HepG2 (cell line): ENCODE data around the gene SYCE3. TPM values are rescaled to one million over a fixed set of nuclear protein-coding genes. Genes with fewer than 3 reads are reported as not detected.
A peak's percentile ranks its signal among the peaks of the same experiment; 100 is the strongest.

Experiments used
- ARNTL ChIP-seq: sonication (generic); formaldehyde crosslinking; IDR thresholded peaks from 2 replicates; pipeline ENCODE4 v1.4.0; 2020; ENCODE audit warnings: mild to moderate bottlenecking, missing genetic modification reagents
- BCL6 ChIP-seq: IDR thresholded peaks from 2 replicates; pipeline ENCODE4 v1.6.1; 2016; ENCODE audit warnings: missing genetic modification reagents, missing compliant biosample characterization
- ETV5 ChIP-seq: IDR thresholded peaks from 2 replicates; pipeline ENCODE4 v1.6.1; 2018; ENCODE audit warnings: missing biosample characterization, missing genetic modification reagents, inconsistent platforms, borderline replicate concordance
- GATAD2A ChIP-seq: IDR thresholded peaks from 2 replicates; pipeline ENCODE4 v1.6.1; 2016
- HCFC1 ChIP-seq: fragments of 150-350 bp; IDR thresholded peaks from 2 replicates; pipeline ENCODE4 v1.6.1; 2014; ENCODE audit warnings: low read depth, low read length
- HNRNPH1 ChIP-seq: fragments of 200-400 bp; formaldehyde crosslinking; optimal IDR thresholded peaks from 2 replicates; pipeline ENCODE3; 2017; ENCODE audit warnings: mild to moderate bottlenecking, low read depth, low read length
- HOXA9 ChIP-seq: sonication (generic); formaldehyde crosslinking; IDR thresholded peaks from 2 replicates; pipeline ENCODE4 v1.8.1; 2022; ENCODE audit warnings: missing genetic modification reagents, mild to moderate bottlenecking, moderate library complexity, borderline replicate concordance
- KDM1A ChIP-seq: IDR thresholded peaks from 2 replicates; pipeline ENCODE4 v1.6.1; 2016; ENCODE audit warnings: missing compliant biosample characterization
- RARA ChIP-seq: IDR thresholded peaks from 2 replicates; pipeline ENCODE4 v1.6.1; 2016; ENCODE audit warnings: missing genetic modification reagents, missing compliant biosample characterization
- THAP11 ChIP-seq: IDR thresholded peaks from 2 replicates; pipeline ENCODE4 v1.6.1; 2016; ENCODE audit warnings: missing biosample characterization, missing genetic modification reagents
- ZNF883 ChIP-seq: sonication (generic); formaldehyde crosslinking; IDR thresholded peaks from 2 replicates; pipeline ENCODE4 v1.5.1; 2020; ENCODE audit warnings: mild to moderate bottlenecking, missing genetic modification reagents; ENCODE audit errors: not compliant biosample characterization
- polyA plus RNA-seq, 8 experiments: library from polyadenylated mRNA; depleted of rRNA in 3 of 8; stranded (reverse) in 7 of 8; unstranded in 1 of 8; fragments of >200 nt; fragmentation: Illumina TruSeq in 4 of 8; extraction: Trizol in 4 of 8; gene quantifications; 2 replicates each; pipeline versions ENCODE4 v1.2.1 to v1.2.3, GENCODE V29; 2011 to 2016; ENCODE audit warnings: low read depth in 4 of 8, missing spikeins in 1 of 8, mixed read lengths in 1 of 8; ENCODE audit not compliant: insufficient read depth in 1 of 8
- total RNA-seq, 5 experiments: library from RNA; depleted of rRNA; stranded (reverse); fragments of >200 nt; fragmentation: Illumina TruSeq; extraction: Trizol; gene quantifications; 2 replicates each; pipeline ENCODE4 v1.2.3, GENCODE V29; 2016; ENCODE audit warnings: low read depth in 1 of 5
- TF ChIP-seq, protein P1 (sequence below): sonication (generic); formaldehyde crosslinking; IDR thresholded peaks from 2 replicates; pipeline ENCODE4 v1.4.0; 2020; ENCODE audit warnings: missing genetic modification reagents, mild to moderate bottlenecking, borderline replicate concordance
- TF ChIP-seq, protein P2 (sequence below): sonication (generic); formaldehyde crosslinking; IDR thresholded peaks from 2 replicates; pipeline ENCODE4 v1.4.0; 2020; ENCODE audit warnings: mild to moderate bottlenecking, missing genetic modification reagents
- TF ChIP-seq, protein P3 (sequence below): IDR thresholded peaks from 2 replicates; pipeline ENCODE4 v1.6.1; 2016
- TF ChIP-seq, protein P4 (sequence below): sonication (generic); formaldehyde crosslinking; IDR thresholded peaks from 2 replicates; pipeline ENCODE4 v1.5.0; 2020; ENCODE audit warnings: mild to moderate bottlenecking, missing genetic modification reagents
- TF ChIP-seq, protein P5 (sequence below): sonication (generic); formaldehyde crosslinking; conservative IDR thresholded peaks from 2 replicates; pipeline ENCODE4 v1.4.0; 2020; ENCODE audit warnings: mild to moderate bottlenecking, missing genetic modification reagents, moderate library complexity
- TF ChIP-seq, protein P6 (sequence below): IDR thresholded peaks from 2 replicates; pipeline ENCODE4 v1.6.1; 2016; ENCODE audit warnings: mild to moderate bottlenecking

SYCE3 gene
- total and polyA plus RNA-seq, 2 of the 13 experiments (the other 11 are each of a cell fraction or from before 2014, with no cell fraction given) = not detected

DNA sequence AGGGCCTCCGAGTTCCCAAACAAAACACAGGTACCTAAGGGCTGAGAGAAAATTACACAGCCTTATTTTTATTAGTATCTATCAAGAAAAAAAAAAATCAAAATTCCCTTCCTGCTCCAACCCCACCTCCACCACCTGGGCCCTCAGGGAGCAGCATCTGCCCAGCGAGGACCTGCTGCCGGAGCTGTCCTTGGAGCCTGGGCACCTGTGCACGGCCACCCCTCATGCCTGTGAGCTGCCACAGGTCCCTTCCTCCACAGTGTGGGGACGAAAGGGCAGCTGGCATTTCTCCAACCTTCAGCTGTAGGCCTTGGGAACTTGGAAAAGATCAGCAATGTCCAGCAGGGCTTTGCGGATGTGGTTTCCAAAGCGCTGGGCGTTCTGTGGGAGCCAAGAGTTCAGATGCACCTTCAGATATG, 6.3 kb upstream of the SYCE3 start (continued):
- TF ChIP-seq, protein P1, sequence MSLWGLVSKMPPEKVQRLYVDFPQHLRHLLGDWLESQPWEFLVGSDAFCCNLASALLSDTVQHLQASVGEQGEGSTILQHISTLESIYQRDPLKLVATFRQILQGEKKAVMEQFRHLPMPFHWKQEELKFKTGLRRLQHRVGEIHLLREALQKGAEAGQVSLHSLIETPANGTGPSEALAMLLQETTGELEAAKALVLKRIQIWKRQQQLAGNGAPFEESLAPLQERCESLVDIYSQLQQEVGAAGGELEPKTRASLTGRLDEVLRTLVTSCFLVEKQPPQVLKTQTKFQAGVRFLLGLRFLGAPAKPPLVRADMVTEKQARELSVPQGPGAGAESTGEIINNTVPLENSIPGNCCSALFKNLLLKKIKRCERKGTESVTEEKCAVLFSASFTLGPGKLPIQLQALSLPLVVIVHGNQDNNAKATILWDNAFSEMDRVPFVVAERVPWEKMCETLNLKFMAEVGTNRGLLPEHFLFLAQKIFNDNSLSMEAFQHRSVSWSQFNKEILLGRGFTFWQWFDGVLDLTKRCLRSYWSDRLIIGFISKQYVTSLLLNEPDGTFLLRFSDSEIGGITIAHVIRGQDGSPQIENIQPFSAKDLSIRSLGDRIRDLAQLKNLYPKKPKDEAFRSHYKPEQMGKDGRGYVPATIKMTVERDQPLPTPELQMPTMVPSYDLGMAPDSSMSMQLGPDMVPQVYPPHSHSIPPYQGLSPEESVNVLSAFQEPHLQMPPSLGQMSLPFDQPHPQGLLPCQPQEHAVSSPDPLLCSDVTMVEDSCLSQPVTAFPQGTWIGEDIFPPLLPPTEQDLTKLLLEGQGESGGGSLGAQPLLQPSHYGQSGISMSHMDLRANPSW (CRISPR knock-in tag) = 0 out of 2 replicates have a peak, but pooled peaks have one; percentile 39
- no peak for TF ChIP-seq HOXA9
- TF ChIP-seq, protein P2, sequence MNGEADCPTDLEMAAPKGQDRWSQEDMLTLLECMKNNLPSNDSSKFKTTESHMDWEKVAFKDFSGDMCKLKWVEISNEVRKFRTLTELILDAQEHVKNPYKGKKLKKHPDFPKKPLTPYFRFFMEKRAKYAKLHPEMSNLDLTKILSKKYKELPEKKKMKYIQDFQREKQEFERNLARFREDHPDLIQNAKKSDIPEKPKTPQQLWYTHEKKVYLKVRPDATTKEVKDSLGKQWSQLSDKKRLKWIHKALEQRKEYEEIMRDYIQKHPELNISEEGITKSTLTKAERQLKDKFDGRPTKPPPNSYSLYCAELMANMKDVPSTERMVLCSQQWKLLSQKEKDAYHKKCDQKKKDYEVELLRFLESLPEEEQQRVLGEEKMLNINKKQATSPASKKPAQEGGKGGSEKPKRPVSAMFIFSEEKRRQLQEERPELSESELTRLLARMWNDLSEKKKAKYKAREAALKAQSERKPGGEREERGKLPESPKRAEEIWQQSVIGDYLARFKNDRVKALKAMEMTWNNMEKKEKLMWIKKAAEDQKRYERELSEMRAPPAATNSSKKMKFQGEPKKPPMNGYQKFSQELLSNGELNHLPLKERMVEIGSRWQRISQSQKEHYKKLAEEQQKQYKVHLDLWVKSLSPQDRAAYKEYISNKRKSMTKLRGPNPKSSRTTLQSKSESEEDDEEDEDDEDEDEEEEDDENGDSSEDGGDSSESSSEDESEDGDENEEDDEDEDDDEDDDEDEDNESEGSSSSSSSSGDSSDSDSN (CRISPR knock-in tag) = peak; percentile 78
- peak; percentile 69 for TF ChIP-seq GATAD2A (CRISPR knock-in tag)
- TF ChIP-seq ETV5 = peak; percentile 52; the same call in 1 of the 2 replicates
- TF ChIP-seq ZNF883 (CRISPR knock-in tag) = no peak
- TF ChIP-seq THAP11 = peak; percentile 42; the same call in 1 of the 2 replicates
- TF ChIP-seq, protein P3, sequence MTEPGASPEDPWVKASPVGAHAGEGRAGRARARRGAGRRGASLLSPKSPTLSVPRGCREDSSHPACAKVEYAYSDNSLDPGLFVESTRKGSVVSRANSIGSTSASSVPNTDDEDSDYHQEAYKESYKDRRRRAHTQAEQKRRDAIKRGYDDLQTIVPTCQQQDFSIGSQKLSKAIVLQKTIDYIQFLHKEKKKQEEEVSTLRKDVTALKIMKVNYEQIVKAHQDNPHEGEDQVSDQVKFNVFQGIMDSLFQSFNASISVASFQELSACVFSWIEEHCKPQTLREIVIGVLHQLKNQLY (CRISPR knock-in tag) = peak; percentile 74
- TF ChIP-seq HNRNPH1 = peak; percentile 2
- TF ChIP-seq, protein P4, sequence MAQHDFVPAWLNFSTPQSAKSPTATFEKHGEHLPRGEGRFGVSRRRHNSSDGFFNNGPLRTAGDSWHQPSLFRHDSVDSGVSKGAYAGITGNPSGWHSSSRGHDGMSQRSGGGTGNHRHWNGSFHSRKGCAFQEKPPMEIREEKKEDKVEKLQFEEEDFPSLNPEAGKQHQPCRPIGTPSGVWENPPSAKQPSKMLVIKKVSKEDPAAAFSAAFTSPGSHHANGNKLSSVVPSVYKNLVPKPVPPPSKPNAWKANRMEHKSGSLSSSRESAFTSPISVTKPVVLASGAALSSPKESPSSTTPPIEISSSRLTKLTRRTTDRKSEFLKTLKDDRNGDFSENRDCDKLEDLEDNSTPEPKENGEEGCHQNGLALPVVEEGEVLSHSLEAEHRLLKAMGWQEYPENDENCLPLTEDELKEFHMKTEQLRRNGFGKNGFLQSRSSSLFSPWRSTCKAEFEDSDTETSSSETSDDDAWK (CRISPR knock-in tag) = no peak
- TF ChIP-seq, protein P5, sequence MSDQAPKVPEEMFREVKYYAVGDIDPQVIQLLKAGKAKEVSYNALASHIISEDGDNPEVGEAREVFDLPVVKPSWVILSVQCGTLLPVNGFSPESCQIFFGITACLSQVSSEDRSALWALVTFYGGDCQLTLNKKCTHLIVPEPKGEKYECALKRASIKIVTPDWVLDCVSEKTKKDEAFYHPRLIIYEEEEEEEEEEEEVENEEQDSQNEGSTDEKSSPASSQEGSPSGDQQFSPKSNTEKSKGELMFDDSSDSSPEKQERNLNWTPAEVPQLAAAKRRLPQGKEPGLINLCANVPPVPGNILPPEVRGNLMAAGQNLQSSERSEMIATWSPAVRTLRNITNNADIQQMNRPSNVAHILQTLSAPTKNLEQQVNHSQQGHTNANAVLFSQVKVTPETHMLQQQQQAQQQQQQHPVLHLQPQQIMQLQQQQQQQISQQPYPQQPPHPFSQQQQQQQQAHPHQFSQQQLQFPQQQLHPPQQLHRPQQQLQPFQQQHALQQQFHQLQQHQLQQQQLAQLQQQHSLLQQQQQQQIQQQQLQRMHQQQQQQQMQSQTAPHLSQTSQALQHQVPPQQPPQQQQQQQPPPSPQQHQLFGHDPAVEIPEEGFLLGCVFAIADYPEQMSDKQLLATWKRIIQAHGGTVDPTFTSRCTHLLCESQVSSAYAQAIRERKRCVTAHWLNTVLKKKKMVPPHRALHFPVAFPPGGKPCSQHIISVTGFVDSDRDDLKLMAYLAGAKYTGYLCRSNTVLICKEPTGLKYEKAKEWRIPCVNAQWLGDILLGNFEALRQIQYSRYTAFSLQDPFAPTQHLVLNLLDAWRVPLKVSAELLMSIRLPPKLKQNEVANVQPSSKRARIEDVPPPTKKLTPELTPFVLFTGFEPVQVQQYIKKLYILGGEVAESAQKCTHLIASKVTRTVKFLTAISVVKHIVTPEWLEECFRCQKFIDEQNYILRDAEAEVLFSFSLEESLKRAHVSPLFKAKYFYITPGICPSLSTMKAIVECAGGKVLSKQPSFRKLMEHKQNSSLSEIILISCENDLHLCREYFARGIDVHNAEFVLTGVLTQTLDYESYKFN (CRISPR knock-in tag) = peak; percentile 69
- 0 out of 2 replicates have a peak, but pooled peaks have one; percentile 12 for TF ChIP-seq ARNTL (CRISPR knock-in tag)
- peak; percentile 22; the same call in 1 of the 2 replicates for TF ChIP-seq RARA
- TF ChIP-seq, protein P6, sequence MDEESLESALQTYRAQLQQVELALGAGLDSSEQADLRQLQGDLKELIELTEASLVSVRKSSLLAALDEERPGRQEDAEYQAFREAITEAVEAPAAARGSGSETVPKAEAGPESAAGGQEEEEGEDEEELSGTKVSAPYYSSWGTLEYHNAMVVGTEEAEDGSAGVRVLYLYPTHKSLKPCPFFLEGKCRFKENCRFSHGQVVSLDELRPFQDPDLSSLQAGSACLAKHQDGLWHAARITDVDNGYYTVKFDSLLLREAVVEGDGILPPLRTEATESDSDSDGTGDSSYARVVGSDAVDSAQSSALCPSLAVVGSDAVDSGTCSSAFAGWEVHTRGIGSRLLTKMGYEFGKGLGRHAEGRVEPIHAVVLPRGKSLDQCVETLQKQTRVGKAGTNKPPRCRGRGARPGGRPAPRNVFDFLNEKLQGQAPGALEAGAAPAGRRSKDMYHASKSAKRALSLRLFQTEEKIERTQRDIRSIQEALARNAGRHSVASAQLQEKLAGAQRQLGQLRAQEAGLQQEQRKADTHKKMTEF = peak; percentile 40; the same call in 1 of the 2 replicates
- no peak for TF ChIP-seq KDM1A
- TF ChIP-seq BCL6 (CRISPR knock-in tag) = peak; percentile 15; the same call in 1 of the 2 replicates
- TF ChIP-seq HCFC1 = no peak
